NCI-H1417 treated with DMSO at 0.1 percent for 48 hours (cell line): ENCODE measurements around the gene DOCK4.

ENCODE experiments used
- DNase-seq: peaks from one replicate; lab custom pipeline; 2025; lab: John Stamatoyannopoulos, UW

Gene DOCK4

GRCh38 chr7:112080978-112081377, 125.2 kb downstream of the DOCK4 start:
- DNase-seq, result no peak

GRCh38 chr7:112080441-112080840, 125.8 kb downstream of the DOCK4 start:
- no peak for DNase-seq

GRCh38 chr7:112079673-112080072, 126.5 kb downstream of the DOCK4 start:
- DNase-seq, result no peak

GRCh38 chr7:112079122-112079521, 127.1 kb downstream of the DOCK4 start:
- DNase-seq, result no peak

GRCh38 chr7:112076324-112076723, 129.9 kb downstream of the DOCK4 start:
- DNase-seq, result no peak

GRCh38 chr7:112074464-112074863, 131.7 kb downstream of the DOCK4 start:
- no peak for DNase-seq

GRCh38 chr7:112073530-112073929, 132.7 kb downstream of the DOCK4 start:
- no peak for DNase-seq

- no peak for DNase-seq
These were observed 133.5 kb downstream of the DOCK4 start for GRCh38 chr7:112072541-112073245.

GRCh38 chr7:112071856-112072255, 134.3 kb downstream of the DOCK4 start:
- DNase-seq, result no peak

- no peak for DNase-seq
These were observed 135.4 kb downstream of the DOCK4 start for GRCh38 chr7:112070674-112071256.

- DNase-seq, result no peak
These were observed 136.3 kb downstream of the DOCK4 start for GRCh38 chr7:112069879-112070321.

- no peak for DNase-seq
These were observed 137.2 kb downstream of the DOCK4 start for GRCh38 chr7:112068967-112069366.

- DNase-seq, result no peak
These were observed 138.3 kb downstream of the DOCK4 start for GRCh38 chr7:112067632-112068540.

GRCh38 chr7:112067200-112067599, 139.0 kb downstream of the DOCK4 start:
- DNase-seq, result no peak

GRCh38 chr7:112065758-112066157, 140.4 kb downstream of the DOCK4 start:
- DNase-seq, result no peak

- DNase-seq, result no peak
These were observed 141.4 kb downstream of the DOCK4 start for GRCh38 chr7:112064627-112065385.

GRCh38 chr7:112063974-112064373, 142.2 kb downstream of the DOCK4 start:
- DNase-seq, result no peak

GRCh38 chr7:112061051-112061450, 145.1 kb downstream of the DOCK4 start:
- DNase-seq, result no peak

- no peak for DNase-seq
These were observed 145.6 kb downstream of the DOCK4 start for GRCh38 chr7:112060625-112061024.

- no peak for DNase-seq
These were observed 146.5 kb downstream of the DOCK4 start for GRCh38 chr7:112059675-112060074.

GRCh38 chr7:112058686-112059085, 147.5 kb downstream of the DOCK4 start:
- no peak for DNase-seq

- DNase-seq, result no peak
These were observed 149.8 kb downstream of the DOCK4 start for GRCh38 chr7:112056409-112056808.
